Mucosa of gallbladder (tissue), 1 donor: ENCODE data around the gene BMPR1B. TPM values are rescaled to one million over a fixed set of nuclear protein-coding genes. Genes with fewer than 3 reads are reported as not detected.

Experiments
- DNase-seq: peaks from one replicate; pipeline ENCODE4 v3.0.0-alpha.2; 2020; ENCODE audit warnings: low spot score
- total RNA-seq: library from RNA; stranded (reverse); gene quantifications from one replicate; pipeline ENCODE4 v1.2.1, GENCODE V29; 2021
- donor health status: DM: no; HTN: no; CAD: no.

BMPR1B gene
- total RNA-seq, 1 donor from 2014 or later, result 9.7 TPM

- DNase-seq, result no peak
These were observed 426.1 kb downstream of the BMPR1B start for GRCh38 chr4:95183656-95184408.

- no peak for DNase-seq
These were observed 428.9 kb downstream of the BMPR1B start for GRCh38 chr4:95186666-95187065.

GRCh38 chr4:95188701-95189370, 431.1 kb downstream of the BMPR1B start:
- DNase-seq, result no peak

DNA sequence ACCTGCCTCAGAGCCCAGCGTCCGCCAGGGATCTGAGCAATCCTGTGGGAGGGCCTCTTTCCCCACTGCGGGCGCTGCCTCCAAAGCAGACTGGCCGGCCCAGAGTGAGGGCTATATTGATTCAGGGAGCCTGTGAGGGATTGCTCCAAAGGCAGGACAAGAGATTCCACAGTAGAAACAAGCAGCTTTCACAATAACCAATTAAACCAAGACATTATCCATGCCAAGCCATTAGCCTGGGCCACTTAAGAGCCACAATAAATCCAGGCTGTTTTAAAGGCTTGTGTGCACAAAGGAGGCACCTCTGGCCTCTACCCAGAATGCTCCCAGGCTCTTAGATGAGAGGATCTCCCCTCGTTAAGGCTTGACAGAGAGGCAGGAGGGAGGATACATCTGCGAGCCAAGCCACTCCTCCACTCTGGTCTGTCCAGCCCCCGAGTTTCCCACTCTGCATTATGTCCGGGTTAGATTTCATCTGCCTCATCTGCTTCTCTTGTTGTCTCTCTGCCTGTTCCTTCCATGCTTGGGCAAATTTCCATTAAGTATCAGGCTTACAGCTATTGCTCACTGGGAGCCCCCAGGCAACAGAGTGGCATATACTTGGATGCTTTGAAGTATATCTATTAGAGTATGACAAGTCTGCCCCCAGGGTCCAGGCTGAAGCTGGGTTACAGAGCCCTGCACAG, 433.1 kb downstream of the BMPR1B start:
- no peak for DNase-seq

- DNase-seq, result no peak
These were observed 433.8 kb downstream of the BMPR1B start for GRCh38 chr4:95191537-95191936.

- no peak for DNase-seq
These were observed 435.9 kb downstream of the BMPR1B start for GRCh38 chr4:95193391-95194224.

- DNase-seq, result no peak
These were observed 439.6 kb downstream of the BMPR1B start for GRCh38 chr4:95197353-95197752.

- no peak for DNase-seq
These were observed 441.2 kb downstream of the BMPR1B start for GRCh38 chr4:95198961-95199360.

- DNase-seq, result no peak
These were observed 446.6 kb downstream of the BMPR1B start for GRCh38 chr4:95204267-95204844.

- no peak for DNase-seq
These were observed 447.1 kb downstream of the BMPR1B start for GRCh38 chr4:95204873-95205272.
